GM18507 (cell line): ENCODE data around the gene AGBL4.
"Not testable (repeated sequence)": the region's sequence is repeated elsewhere in the genome, so short reads cannot be mapped to it uniquely, and the experiment has no call there.

Source experiments
- DNase-seq: peaks from one replicate; pipeline ENCODE4 v3.0.0; 2011; ENCODE audit warnings: low read depth; ENCODE audit not compliant: insufficient read length; ENCODE audit errors: extremely low spot score
- FAIRE-seq: peaks from 2 replicates; lab custom pipeline; 2011; peaks lifted over from hg19 to GRCh38; lab: Jason Lieb, UNC

Gene AGBL4

GRCh38 chr1:48519896-48520295 is 1503.9 kb downstream of the AGBL4 start:
- FAIRE-seq = not testable (repeated sequence)

GRCh38 chr1:48506870-48507269 is 1516.9 kb downstream of the AGBL4 start:
- FAIRE-seq (no peak), DNase-seq (no peak)

More at GRCh38 chr1:48519896-48520295, 1503.9 kb downstream of the AGBL4 start:
- not testable (repeated sequence) for DNase-seq

GRCh38 chr1:48500541-48501450 is 1523.0 kb downstream of the AGBL4 start:
- no peak for DNase-seq
- no peak for FAIRE-seq

- DNase-seq = no peak
- no peak for FAIRE-seq
Observed at GRCh38 chr1:48499211-48499735, 1524.5 kb downstream of the AGBL4 start.

- DNase-seq (peak; percentile 29), FAIRE-seq (peak; percentile 80)
Observed at GRCh38 chr1:48498096-48498791, 1525.5 kb downstream of the AGBL4 start.

- no peak for FAIRE-seq
- no peak for DNase-seq
Observed at GRCh38 chr1:48495911-48496310, 1527.8 kb downstream of the AGBL4 start.

GRCh38 chr1:48495166-48495565 is 1528.6 kb downstream of the AGBL4 start:
- no peak for DNase-seq
- FAIRE-seq = no peak

GRCh38 chr1:48493970-48494769 is 1529.6 kb downstream of the AGBL4 start:
- DNase-seq (no peak), FAIRE-seq (no peak)

GRCh38 chr1:48493041-48493440 is 1530.7 kb downstream of the AGBL4 start:
- FAIRE-seq (no peak), DNase-seq (no peak)

GRCh38 chr1:48492392-48492791 is 1531.4 kb downstream of the AGBL4 start:
- DNase-seq (no peak), FAIRE-seq (no peak)

- DNase-seq = no peak
- FAIRE-seq = no peak
Observed at GRCh38 chr1:48488721-48489120, 1535.0 kb downstream of the AGBL4 start.
